Measurements from ENCODE around the gene GFER. TPM values are rescaled to one million over a fixed set of nuclear protein-coding genes. Genes with fewer than 3 reads are reported as not detected.

Gene GFER
- polyA plus RNA-seq, 1 of the 3 experiments (the other 2 are of a cell fraction), result 20.4 TPM

- no peak for TF ChIP-seq MXI1 (IDR thresholded peaks at IDR 0.05; ENCODE audit: low read depth, low read length)
- no peak for TF ChIP-seq RFX5 (IDR thresholded peaks at IDR 0.05; ENCODE audit: low read length)
These were observed 18.6 kb downstream of the GFER start (continued) for GRCh38 chr16:2002406-2003230.

- POLR2A ChIA-PET, result interaction anchor here (0.5 to 1.4 kb wide), 5 partner anchors 19 to 917 kb away, joined by 3 to 11 read pairs (median 3); partner anchors contain the start of genes RPS2 and TRAF7
- H2AFZ ChIP-seq (ENCODE audit: low read depth), result no peak overlapping the region
- H3K9me3 ChIP-seq, result no peaks in the 10 kb centered on the region
- peaks cover 3 to 49% of the 10 kb centered on the region in 2 experiments for H3K36me3 ChIP-seq (replicated peaks in 1 of 2; ENCODE audit: control insufficient read depth in 1 of 2, insufficient read depth in 2 of 2, low read length in 1 of 2)
- no peak for DNase-seq
- H3K9me2 ChIP-seq, result no peaks in the 10 kb centered on the region
- H3K4me2 ChIP-seq, result no peak overlapping the region
- H4K20me1 ChIP-seq (ENCODE audit: insufficient read depth), result peaks cover 65% of the 10 kb centered on the region
- CTCF ChIA-PET, result interaction anchor here (0.7 to 4.1 kb wide), 22 partner anchors 9 to 248 kb away, joined by 3 to 108 read pairs (median 10); partner anchors contain the start of genes ECI1, GFER, NOXO1 and NTHL1
- no peak for TF ChIP-seq USF1 (IDR thresholded peaks at IDR 0.05; ENCODE audit: borderline replicate concordance, low read depth)
- no peak for TF ChIP-seq GABPA (IDR thresholded peaks at IDR 0.05; ENCODE audit: low read depth)
- no peak for TF ChIP-seq PBX3 (IDR thresholded peaks at IDR 0.05)
- no peak for TF ChIP-seq NRF1 (IDR thresholded peaks at IDR 0.05; ENCODE audit: low read depth, low read length)
- TF ChIP-seq EP300 (IDR thresholded peaks at IDR 0.05; ENCODE audit: borderline replicate concordance in 1 of 2, low read depth in 1 of 2, low read length in 1 of 2), result no peak
- TF ChIP-seq GATA2 (CRISPR knock-in tag; IDR thresholded peaks at IDR 0.05), result no peak
- no peak for TF ChIP-seq IRF3 (IDR thresholded peaks at IDR 0.05; ENCODE audit: low read depth, low read length)
- TF ChIP-seq MXI1 (IDR thresholded peaks at IDR 0.05; ENCODE audit: low read depth, low read length), result no peak
- no peak for TF ChIP-seq RCOR1 (IDR thresholded peaks at IDR 0.05; ENCODE audit: low read length)
- TF ChIP-seq NFIC (IDR thresholded peaks at IDR 0.05; ENCODE audit: borderline replicate concordance), result no peak
- no peak for TF ChIP-seq POLR2AphosphoS5 (IDR thresholded peaks at IDR 0.05; ENCODE audit: low read depth, low read length)
- no peak for TF ChIP-seq MAX (IDR thresholded peaks at IDR 0.05; ENCODE audit: low read depth)
- no peak for TF ChIP-seq MEF2A (IDR thresholded peaks at IDR 0.05; ENCODE audit: borderline replicate concordance, low read depth)
- TF ChIP-seq JUND (IDR thresholded peaks at IDR 0.05), result no peak
- TF ChIP-seq RXRA (IDR thresholded peaks at IDR 0.05; ENCODE audit: borderline replicate concordance, low read depth), result no peak
- no peak for TF ChIP-seq SMC3 (IDR thresholded peaks at IDR 0.05; ENCODE audit: low read depth, low read length)
- no peak for TF ChIP-seq TEAD4 (IDR thresholded peaks at IDR 0.05; ENCODE audit: borderline replicate concordance, insufficient read depth)
- no peak for TF ChIP-seq EZH2phosphoT487 (IDR thresholded peaks at IDR 0.05; ENCODE audit: borderline replicate concordance, low read depth)
- TF ChIP-seq YY1 (IDR thresholded peaks at IDR 0.05; ENCODE audit: low read depth), result no peak
- H3K4me3 ChIP-seq (ENCODE audit: low read depth in 2 of 2, low read length in 1 of 2), result no peak overlapping the region; a peak in 1 of 4 replicates
- 70% methylated on average over 4 of the region's 8 CpGs for WGBS (ENCODE audit: low lambda C conversion rate)
- H3F3A ChIP-seq (replicated peaks; ENCODE audit: insufficient read depth), result peaks cover 9% of the 10 kb centered on the region
- no peak overlapping the region for H3K9ac ChIP-seq
- peaks cover 24 to 49% of the 10 kb centered on the region in 2 experiments; a peak in 3 of 4 replicates for H3K4me1 ChIP-seq (ENCODE audit: control insufficient read depth in 1 of 2, insufficient read depth in 2 of 2, low read depth in 1 of 2, low read length in 1 of 2)
- peaks cover 64% of the 10 kb centered on the region for H3K79me2 ChIP-seq (ENCODE audit: insufficient read depth)
- H3K27ac ChIP-seq (ENCODE audit: low read depth in 2 of 2, low read length in 1 of 2), result no peak overlapping the region
- no peaks in the 10 kb centered on the region for H3K27me3 ChIP-seq (ENCODE audit: insufficient read depth)
These were observed 19.3 kb downstream of the GFER start for GRCh38 chr16:2003231-2003826.
